SJCRH30 (cell line): Measurements from ENCODE around the gene ST6GALNAC3. TPM values are rescaled to one million over a fixed set of nuclear protein-coding genes. Genes with fewer than 3 reads are reported as not detected.

ENCODE experiments used
- DNase-seq, 2 experiments: peaks; one replicate each; pipeline ENCODE4 v3.0.0-alpha.2; 2015 to 2020
- H3K27ac ChIP-seq: fragments of 250-450 bp; sonication (Bioruptor Pico); 2 replicates; pipeline ENCODE4 v1.5.1; 2020; ENCODE audit warnings: mild to moderate bottlenecking, moderate library complexity
- H3K27me3 ChIP-seq: fragments of 250-450 bp; sonication (Bioruptor Pico); 2 replicates; pipeline ENCODE4 v1.5.1; 2020; ENCODE audit warnings: mild to moderate bottlenecking, moderate library complexity
- H3K36me3 ChIP-seq: fragments of 250-450 bp; sonication (Bioruptor Pico); 2 replicates; pipeline ENCODE4 v1.5.1; 2020; ENCODE audit warnings: mild to moderate bottlenecking, moderate library complexity
- H3K4me1 ChIP-seq: fragments of 250-450 bp; sonication (Bioruptor Pico); 2 replicates; pipeline ENCODE4 v1.5.1; 2020; ENCODE audit warnings: mild to moderate bottlenecking, moderate library complexity
- H3K4me3 ChIP-seq: fragments of 250-450 bp; sonication (Bioruptor Pico); 2 replicates; pipeline ENCODE4 v1.5.1; 2020; ENCODE audit warnings: mild to moderate bottlenecking, moderate library complexity
- H3K9me3 ChIP-seq: fragments of 250-450 bp; sonication (Bioruptor Pico); replicated peaks from 2 replicates; pipeline ENCODE4 v1.5.1; 2020; ENCODE audit warnings: mild to moderate bottlenecking, moderate library complexity
- total RNA-seq: library from RNA; depleted of rRNA; stranded (reverse); fragments of >200 nt; shearing (Covaris generic); gene quantifications from 2 replicates; pipeline ENCODE4 v1.2.3, GENCODE V29; 2014

The ST6GALNAC3 gene
- total RNA-seq, 1 experiment from 2014 or later, result 6.4 TPM

DNA sequence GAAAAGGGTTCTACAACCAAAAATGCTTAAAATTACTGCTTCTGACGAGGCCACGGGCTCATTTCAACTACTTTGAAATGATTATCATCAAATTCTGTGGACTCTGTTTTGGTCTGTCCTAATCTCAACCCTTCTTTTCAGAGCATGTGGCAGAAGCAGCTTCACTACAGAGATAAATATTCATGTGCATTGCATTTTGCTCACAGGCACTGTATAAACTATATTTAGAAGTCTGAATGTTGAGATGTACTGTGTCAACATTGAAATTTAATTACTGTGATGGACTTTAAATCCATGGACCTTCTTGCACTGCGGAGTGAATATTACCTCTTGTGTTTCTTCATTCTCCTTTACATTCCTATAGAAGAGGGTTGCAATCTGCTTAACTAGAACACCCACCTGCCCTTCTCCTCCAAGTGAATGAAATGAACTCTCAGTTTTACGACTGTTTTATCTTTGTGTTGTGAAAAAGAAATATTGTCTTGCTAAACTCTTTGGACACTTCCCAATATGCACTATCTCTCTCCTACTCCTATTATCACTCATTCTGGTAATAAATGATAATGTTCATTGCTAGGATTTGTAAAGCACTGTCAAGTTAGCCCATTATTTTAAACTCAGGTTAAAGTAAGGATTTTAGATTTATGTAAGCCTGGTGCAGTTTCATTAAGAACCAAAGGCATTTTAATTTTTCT lies 511.6 kb downstream of the ST6GALNAC3 start:
- no peaks in the 10 kb centered on the region for H3K36me3 ChIP-seq
- no peaks in the 10 kb centered on the region; the same call in 1 of the 2 replicates for H3K9me3 ChIP-seq
- no peak for DNase-seq
- H3K4me3 ChIP-seq, result no peak overlapping the region
- no peak overlapping the region for H3K27ac ChIP-seq
- no peaks in the 10 kb centered on the region for H3K27me3 ChIP-seq
- peaks cover 29% of the 10 kb centered on the region for H3K4me1 ChIP-seq

GRCh38 chr1:76587212-76587611 lies 512.7 kb downstream of the ST6GALNAC3 start:
- no peak for DNase-seq
- Histone ChIP-seq H3K27me3 (no peaks in the 10 kb centered on the region), H3K27ac (no peak overlapping the region), H3K9me3 (no peaks in the 10 kb centered on the region; the same call in 1 of the 2 replicates), H3K36me3 (no peaks in the 10 kb centered on the region), H3K4me1 (peaks cover 26% of the 10 kb centered on the region), H3K4me3 (no peak overlapping the region)

DNA sequence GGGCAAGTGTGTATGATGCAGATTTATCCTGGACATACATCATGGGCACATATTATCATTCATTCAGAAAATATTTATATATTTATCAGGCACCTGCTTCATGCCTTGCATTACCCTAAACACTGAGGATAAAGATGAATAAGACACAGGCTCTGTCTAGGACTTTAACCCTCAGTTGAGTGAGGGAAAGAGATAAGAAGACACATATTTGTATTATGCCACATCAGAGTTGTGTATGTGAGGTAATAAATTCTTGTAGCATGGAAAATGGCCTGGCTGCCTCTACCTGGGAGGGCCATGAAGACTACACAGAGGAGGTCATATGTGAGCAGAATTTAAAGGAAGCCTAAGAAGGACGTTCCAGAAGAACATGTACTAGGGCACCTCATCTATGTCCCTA lies 516.9 kb downstream of the ST6GALNAC3 start:
- H3K27ac ChIP-seq, result no peak overlapping the region
- H3K36me3 ChIP-seq, result no peaks in the 10 kb centered on the region
- peaks cover 5% of the 10 kb centered on the region; the same call in 1 of the 2 replicates for H3K9me3 ChIP-seq
- H3K27me3 ChIP-seq, result no peaks in the 10 kb centered on the region
- H3K4me3 ChIP-seq, result no peak overlapping the region
- no peaks in the 10 kb centered on the region; the same call in 1 of the 2 replicates for H3K4me1 ChIP-seq
- no peak for DNase-seq

GRCh38 chr1:76591963-76592362 lies 517.4 kb downstream of the ST6GALNAC3 start:
- DNase-seq, result no peak
- Histone ChIP-seq H3K36me3 (no peaks in the 10 kb centered on the region), H3K9me3 (peaks cover 5% of the 10 kb centered on the region; the same call in 1 of the 2 replicates), H3K4me1 (no peaks in the 10 kb centered on the region; the same call in 1 of the 2 replicates), H3K27me3 (no peaks in the 10 kb centered on the region), H3K4me3 (no peak overlapping the region), H3K27ac (no peak overlapping the region)

DNA sequence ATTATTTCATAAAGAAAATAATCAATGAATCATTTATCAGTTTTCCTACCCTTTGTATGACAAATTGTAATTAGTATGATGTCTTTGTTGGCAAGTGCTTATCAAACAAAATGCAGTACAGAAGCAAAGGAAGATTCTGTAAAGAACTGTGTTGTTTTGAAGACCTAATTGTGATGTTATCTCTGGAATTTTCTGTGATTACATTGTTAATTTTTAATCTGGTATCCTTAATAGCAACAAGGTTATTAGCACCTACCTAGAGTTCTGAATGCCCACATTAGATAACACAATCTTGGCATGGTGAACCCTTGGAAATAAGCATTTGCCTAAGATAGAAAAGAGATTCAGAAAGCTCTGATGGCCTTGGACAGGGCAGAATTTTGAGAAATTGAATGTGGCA lies 518.6 kb downstream of the ST6GALNAC3 start:
- Histone ChIP-seq H3K9me3 (peaks cover 5% of the 10 kb centered on the region; the same call in 1 of the 2 replicates), H3K36me3 (no peaks in the 10 kb centered on the region), H3K4me1 (no peaks in the 10 kb centered on the region; the same call in 1 of the 2 replicates), H3K4me3 (no peak overlapping the region), H3K27ac (no peak overlapping the region), H3K27me3 (no peaks in the 10 kb centered on the region)
- DNase-seq, result no peak

GRCh38 chr1:76593618-76594017 lies 519.1 kb downstream of the ST6GALNAC3 start:
- Histone ChIP-seq H3K4me1 (no peaks in the 10 kb centered on the region; the same call in 1 of the 2 replicates), H3K36me3 (no peaks in the 10 kb centered on the region), H3K27ac (no peak overlapping the region), H3K9me3 (peaks cover 5% of the 10 kb centered on the region; the same call in 1 of the 2 replicates), H3K27me3 (no peaks in the 10 kb centered on the region), H3K4me3 (no peak overlapping the region)
- DNase-seq, result no peak

- no peak for DNase-seq
- H3K4me1 ChIP-seq, result no peaks in the 10 kb centered on the region; the same call in 1 of the 2 replicates
- no peak overlapping the region for H3K27ac ChIP-seq
- no peak overlapping the region for H3K4me3 ChIP-seq
- H3K36me3 ChIP-seq, result no peaks in the 10 kb centered on the region
- H3K27me3 ChIP-seq, result no peaks in the 10 kb centered on the region
- H3K9me3 ChIP-seq, result peaks cover 5% of the 10 kb centered on the region; the same call in 1 of the 2 replicates
Observed at GRCh38 chr1:76595024-76595423, 520.5 kb downstream of the ST6GALNAC3 start.

GRCh38 chr1:76601465-76601864 lies 526.9 kb downstream of the ST6GALNAC3 start:
- H3K27ac ChIP-seq, result no peak overlapping the region
- no peaks in the 10 kb centered on the region for H3K27me3 ChIP-seq
- DNase-seq, result no peak
- no peaks in the 10 kb centered on the region for H3K36me3 ChIP-seq
- no peaks in the 10 kb centered on the region for H3K9me3 ChIP-seq
- H3K4me1 ChIP-seq, result no peaks in the 10 kb centered on the region
- H3K4me3 ChIP-seq, result no peak overlapping the region

DNA sequence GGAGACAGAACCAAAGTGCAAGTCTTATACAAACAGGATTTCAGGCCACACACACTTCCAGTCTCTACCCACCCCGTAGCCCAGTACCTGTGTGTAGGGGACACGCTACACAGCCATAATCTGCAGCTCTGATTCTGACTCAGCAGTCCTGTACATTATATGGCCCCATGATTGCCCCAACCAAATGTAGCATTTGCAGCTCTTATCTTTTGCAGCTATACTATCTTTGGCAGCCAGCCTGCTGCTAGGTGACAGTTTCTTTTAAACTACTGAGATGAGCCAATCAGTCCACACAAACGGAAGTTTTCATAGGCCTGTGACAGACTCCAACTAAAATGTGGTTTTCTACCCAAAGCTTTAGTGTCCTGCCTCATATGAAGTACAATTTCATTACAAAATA lies 533.2 kb downstream of the ST6GALNAC3 start:
- DNase-seq, result no peak
- no peaks in the 10 kb centered on the region for H3K9me3 ChIP-seq
- no peak overlapping the region for H3K4me3 ChIP-seq
- H3K4me1 ChIP-seq, result no peaks in the 10 kb centered on the region
- H3K27me3 ChIP-seq, result no peaks in the 10 kb centered on the region
- no peak overlapping the region for H3K27ac ChIP-seq
- no peaks in the 10 kb centered on the region for H3K36me3 ChIP-seq

- no peak for DNase-seq
- H3K9me3 ChIP-seq, result no peaks in the 10 kb centered on the region
- no peaks in the 10 kb centered on the region for H3K36me3 ChIP-seq
- H3K27ac ChIP-seq, result no peak overlapping the region
- H3K4me1 ChIP-seq, result no peaks in the 10 kb centered on the region
- no peak overlapping the region for H3K4me3 ChIP-seq
- H3K27me3 ChIP-seq, result no peaks in the 10 kb centered on the region
Observed at GRCh38 chr1:76611770-76612445, 537.4 kb downstream of the ST6GALNAC3 start.

DNA sequence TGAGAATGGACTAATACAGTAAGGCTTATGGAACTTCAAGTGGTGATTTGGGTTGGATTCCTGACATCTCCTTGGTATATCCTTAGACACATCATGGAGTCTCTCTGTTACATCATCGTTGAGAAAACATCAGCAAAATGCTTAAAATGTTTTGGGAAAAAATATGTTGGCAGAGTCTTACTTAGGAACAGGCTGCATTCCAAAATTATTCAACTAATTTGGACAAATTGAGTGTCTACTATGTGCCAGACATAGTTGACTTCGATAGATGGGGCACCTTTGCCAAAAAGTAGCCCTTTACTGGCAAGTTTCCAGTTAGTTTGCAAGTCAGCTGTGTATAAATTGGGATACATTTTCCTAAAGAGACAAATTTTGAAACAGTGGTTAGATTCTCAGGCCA lies 539.3 kb downstream of the ST6GALNAC3 start:
- H3K36me3 ChIP-seq, result no peaks in the 10 kb centered on the region
- no peaks in the 10 kb centered on the region for H3K9me3 ChIP-seq
- no peaks in the 10 kb centered on the region for H3K4me1 ChIP-seq
- DNase-seq, result no peak
- H3K27me3 ChIP-seq, result no peaks in the 10 kb centered on the region
- no peak overlapping the region for H3K27ac ChIP-seq
- H3K4me3 ChIP-seq, result no peak overlapping the region

- H3K27me3 ChIP-seq, result no peaks in the 10 kb centered on the region
- no peaks in the 10 kb centered on the region for H3K4me1 ChIP-seq
- H3K36me3 ChIP-seq, result no peaks in the 10 kb centered on the region
- no peak overlapping the region for H3K4me3 ChIP-seq
- H3K9me3 ChIP-seq, result no peaks in the 10 kb centered on the region
- no peak for DNase-seq
- no peak overlapping the region for H3K27ac ChIP-seq
Observed at GRCh38 chr1:76615253-76616035, 540.9 kb downstream of the ST6GALNAC3 start.

- Histone ChIP-seq H3K36me3 (no peaks in the 10 kb centered on the region), H3K27ac (no peak overlapping the region), H3K9me3 (no peaks in the 10 kb centered on the region), H3K4me3 (no peak overlapping the region), H3K27me3 (no peaks in the 10 kb centered on the region), H3K4me1 (no peaks in the 10 kb centered on the region)
- DNase-seq, result no peak
Observed at GRCh38 chr1:76620371-76620770, 545.8 kb downstream of the ST6GALNAC3 start.

DNA sequence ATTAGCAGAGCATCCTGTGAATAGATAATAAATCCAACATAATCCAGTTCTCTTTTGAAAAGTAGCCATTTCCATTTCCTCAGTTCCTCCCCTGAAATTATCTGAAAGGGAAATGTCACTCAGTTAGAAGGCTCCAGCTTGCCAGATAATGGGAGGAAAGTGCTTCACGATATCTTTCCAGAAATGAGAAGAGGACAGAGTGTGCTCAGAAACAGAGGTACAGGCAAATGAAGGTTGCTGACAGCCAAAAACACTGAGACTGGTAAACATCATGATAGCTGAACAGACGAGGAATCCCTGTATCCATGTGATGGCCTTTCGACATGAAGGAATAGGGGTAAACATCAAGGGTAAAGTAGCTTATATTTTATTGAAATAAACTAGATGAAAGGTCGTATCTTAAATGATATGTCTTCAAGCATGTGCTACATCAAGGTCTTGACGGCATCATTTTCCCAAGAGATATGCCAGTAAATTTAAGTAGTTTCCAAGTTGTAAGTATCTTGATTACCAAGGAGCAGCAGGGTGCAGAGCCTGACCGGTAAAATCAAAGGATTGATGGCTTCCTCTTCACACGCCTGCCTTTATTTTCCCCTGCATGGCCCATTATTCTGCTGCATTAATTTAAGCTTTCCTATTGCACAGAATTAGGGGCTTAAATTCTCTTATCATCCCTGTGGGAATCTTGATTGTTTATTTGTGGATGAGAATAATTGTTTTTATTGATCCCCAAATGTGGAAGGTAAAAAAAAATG lies 548.4 kb downstream of the ST6GALNAC3 start:
- Histone ChIP-seq H3K27me3 (no peaks in the 10 kb centered on the region), H3K4me1 (no peaks in the 10 kb centered on the region), H3K9me3 (no peaks in the 10 kb centered on the region), H3K27ac (no peak overlapping the region), H3K36me3 (no peaks in the 10 kb centered on the region), H3K4me3 (no peak overlapping the region)
- DNase-seq, result no peak
